Fibroblast of the aortic adventitia (primary cell): ENCODE measurements around the gene CPEB1. TPM values are rescaled to one million over a fixed set of nuclear protein-coding genes. Genes with fewer than 3 reads are reported as not detected.

Experiments
- DNase-seq: peaks from one replicate; pipeline ENCODE4 v3.0.0-alpha.2; 2010; ENCODE audit warnings: low read depth
- H3K4me3 ChIP-seq: 2 replicates; pipeline ENCODE4 v1.5.1; 2011; ENCODE audit warnings: low read depth, mild to moderate bottlenecking, control low read depth, low read length, moderate library complexity
- total RNA-seq: library from RNA; depleted of rRNA; stranded (reverse); fragments of >200 nt; gene quantifications from 2 replicates; pipeline ENCODE4 v1.2.3, GENCODE V29; 2012; ENCODE audit warnings: low replicate concordance
- TF ChIP-seq, protein P1 (sequence below): IDR thresholded peaks from 2 replicates; pipeline ENCODE4 v1.5.1; 2011; ENCODE audit warnings: mild to moderate bottlenecking, low read length, control low read depth, inconsistent platforms; ENCODE audit not compliant: insufficient read depth

The CPEB1 gene
- total RNA-seq, 1 donor = 40.9 TPM

- H3K4me3 ChIP-seq = no peak overlapping the region
- TF ChIP-seq, protein P1, sequence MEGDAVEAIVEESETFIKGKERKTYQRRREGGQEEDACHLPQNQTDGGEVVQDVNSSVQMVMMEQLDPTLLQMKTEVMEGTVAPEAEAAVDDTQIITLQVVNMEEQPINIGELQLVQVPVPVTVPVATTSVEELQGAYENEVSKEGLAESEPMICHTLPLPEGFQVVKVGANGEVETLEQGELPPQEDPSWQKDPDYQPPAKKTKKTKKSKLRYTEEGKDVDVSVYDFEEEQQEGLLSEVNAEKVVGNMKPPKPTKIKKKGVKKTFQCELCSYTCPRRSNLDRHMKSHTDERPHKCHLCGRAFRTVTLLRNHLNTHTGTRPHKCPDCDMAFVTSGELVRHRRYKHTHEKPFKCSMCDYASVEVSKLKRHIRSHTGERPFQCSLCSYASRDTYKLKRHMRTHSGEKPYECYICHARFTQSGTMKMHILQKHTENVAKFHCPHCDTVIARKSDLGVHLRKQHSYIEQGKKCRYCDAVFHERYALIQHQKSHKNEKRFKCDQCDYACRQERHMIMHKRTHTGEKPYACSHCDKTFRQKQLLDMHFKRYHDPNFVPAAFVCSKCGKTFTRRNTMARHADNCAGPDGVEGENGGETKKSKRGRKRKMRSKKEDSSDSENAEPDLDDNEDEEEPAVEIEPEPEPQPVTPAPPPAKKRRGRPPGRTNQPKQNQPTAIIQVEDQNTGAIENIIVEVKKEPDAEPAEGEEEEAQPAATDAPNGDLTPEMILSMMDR = no peak
- peak; percentile 42 for DNase-seq
Measured at GRCh38 chr15:82566690-82567089, 80.5 kb downstream of the CPEB1 start.

GRCh38 chr15:82558502-82558901 lies 88.7 kb downstream of the CPEB1 start:
- H3K4me3 ChIP-seq = no peak overlapping the region
- no peak for DNase-seq
- TF ChIP-seq, protein P1 = no peak

GRCh38 chr15:82556315-82557035 lies 90.7 kb downstream of the CPEB1 start:
- H3K4me3 ChIP-seq = no peak overlapping the region
- TF ChIP-seq, protein P1 = no peak
- no peak for DNase-seq

DNA sequence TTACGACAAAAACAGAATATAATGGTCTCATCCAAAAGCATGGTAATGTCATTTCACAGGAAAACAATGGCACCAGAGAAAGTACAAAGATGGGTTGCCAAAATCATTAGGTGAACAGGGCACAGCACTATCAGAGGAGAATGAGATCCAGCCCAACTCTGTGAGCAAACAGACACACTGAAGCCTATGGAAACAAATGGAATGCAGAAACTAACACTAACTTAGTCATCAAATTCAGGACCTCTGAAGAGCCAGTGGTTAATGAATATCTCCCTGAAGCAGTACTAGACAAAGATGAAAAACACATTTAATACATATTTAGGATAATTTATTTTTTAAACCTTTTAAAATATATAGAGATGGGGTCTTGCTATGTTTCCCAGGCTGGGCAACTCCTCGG lies 92.3 kb downstream of the CPEB1 start:
- TF ChIP-seq, protein P1 = no peak
- no peak for DNase-seq
- H3K4me3 ChIP-seq = no peak overlapping the region

- DNase-seq = peak; percentile 60
- TF ChIP-seq, protein P1 = no peak
- no peak overlapping the region for H3K4me3 ChIP-seq
Measured at GRCh38 chr15:82554351-82554750, 92.8 kb downstream of the CPEB1 start.

DNA sequence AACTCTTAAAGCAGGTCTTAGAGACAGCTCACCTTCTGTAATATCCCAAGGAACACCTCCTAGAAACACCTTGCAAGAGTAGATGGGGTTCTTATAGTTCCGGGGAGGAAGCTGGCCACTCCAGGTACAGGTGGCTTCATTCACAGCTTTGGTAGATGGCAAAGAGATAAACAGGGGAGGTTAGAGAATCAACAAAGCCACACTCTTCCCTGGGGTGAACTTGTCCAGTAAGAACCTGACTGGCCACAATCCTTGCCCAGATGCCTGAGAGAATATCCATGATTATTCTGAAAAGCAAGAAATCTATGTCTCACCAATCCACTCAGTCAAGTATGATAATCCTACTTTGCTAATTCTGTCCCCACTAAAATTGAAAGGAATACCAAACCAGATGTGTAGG lies 93.3 kb downstream of the CPEB1 start:
- TF ChIP-seq, protein P1 = no peak
- no peak for DNase-seq
- H3K4me3 ChIP-seq = no peak overlapping the region

DNA sequence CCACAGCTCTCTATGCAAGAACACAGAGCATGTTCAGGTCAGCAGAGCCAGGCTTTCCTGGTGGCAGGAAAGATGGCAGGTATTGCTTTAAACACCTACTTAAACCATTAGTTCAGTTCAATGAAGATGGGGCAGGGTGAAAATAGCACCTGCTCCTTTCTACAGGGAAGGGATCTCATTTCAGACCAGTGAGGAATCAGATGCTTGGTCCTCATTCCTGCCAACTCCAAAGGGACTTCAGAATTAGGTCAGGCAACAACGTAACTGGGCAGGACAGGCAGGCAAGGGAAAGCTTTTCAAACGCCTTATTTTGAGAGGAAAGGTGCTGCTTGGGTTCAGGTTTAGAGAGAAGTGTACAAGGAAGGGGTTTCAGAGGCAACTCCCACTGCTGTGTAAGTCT lies 94.3 kb downstream of the CPEB1 start:
- H3K4me3 ChIP-seq = no peak overlapping the region
- no peak for DNase-seq
- TF ChIP-seq, protein P1 = no peak
